HG03066 (cell line): ENCODE measurements around the gene CHRND.

Source experiments
- ATAC-seq: cut with Tn5 transposase; IDR thresholded peaks from one replicate; pipeline ENCODE4 v1.9.1; 2021; ENCODE audit warnings: low read depth; ENCODE audit not compliant: unreplicated experiment

CHRND gene

GRCh38 chr2:232487385-232488096 lies 38.4 kb upstream of the CHRND start, which contains the start of gene ECEL1:
Gene ECEL1 (minus strand): TSS chr2:232487834. CDS start chr2:232486653, 1,181 bp downstream.
- ATAC-seq: no peak

GRCh38 chr2:232488097-232488711 lies 37.8 kb upstream of the CHRND start:
- ATAC-seq: no peak

DNA sequence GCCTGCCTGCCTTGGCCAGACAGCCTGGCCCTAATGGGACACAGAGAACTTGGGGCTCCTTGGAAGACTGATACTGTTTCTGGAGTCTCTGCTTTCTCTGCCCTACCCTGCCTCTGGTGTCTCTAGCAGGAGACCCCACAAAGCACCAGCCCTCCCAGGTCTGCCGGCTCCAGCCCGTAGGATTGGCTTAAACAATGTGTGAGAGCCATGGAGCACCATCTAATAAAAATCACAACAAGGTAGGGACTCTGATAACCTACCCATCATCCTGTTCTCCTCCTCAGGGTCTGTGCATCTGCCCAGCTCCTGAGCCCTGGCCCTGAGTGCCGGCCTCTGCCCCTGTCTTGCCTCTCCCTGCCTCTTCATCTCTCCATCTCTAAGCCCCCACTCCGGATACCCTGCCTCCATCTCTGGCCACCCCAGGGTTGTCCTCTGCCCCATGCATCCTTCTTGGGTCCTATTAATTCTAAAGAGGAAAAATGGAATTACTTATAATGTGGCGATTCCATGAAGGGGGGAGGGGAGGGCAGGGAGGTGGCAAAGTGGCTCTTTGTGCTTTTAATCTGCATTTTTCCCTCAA lies 37.1 kb upstream of the CHRND start:
- no peak for ATAC-seq

DNA sequence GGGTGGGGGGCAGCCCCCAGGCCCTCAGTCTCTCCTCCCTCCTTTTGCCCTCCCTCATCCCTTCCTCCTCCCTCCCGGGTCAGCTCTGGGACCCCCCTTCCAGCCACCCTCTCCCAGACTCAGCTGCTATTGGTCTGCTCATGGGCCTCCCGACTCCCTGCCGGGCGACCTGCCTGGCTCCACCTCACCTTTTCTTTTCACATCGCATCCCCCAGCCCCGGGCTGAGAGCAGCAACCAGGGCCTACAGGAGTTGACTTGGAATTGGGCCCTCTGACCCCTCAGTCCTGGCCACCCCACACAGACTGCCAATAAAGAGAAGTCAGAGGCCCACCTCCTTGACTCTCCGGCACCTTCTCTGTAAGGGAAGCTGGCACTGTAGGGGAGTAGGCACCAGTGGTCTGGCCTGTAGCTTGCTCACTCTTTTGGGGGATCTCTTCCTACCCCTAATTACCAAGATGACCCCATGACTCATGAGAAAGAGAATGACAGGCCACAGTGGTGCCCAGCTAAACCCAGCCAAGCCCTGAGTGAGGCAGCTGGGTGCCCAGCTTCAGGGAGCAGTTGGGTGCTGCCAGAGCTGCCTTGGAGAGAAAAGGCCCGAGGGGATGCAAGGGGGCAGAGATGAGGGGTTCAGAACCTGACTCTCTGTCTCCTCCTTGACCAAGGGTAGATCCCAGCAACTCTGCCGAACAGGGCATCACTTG lies 36.3 kb upstream of the CHRND start:
- ATAC-seq: no peak

GRCh38 chr2:232490221-232491138 lies 35.5 kb upstream of the CHRND start:
- ATAC-seq: no peak

- no peak for ATAC-seq
These were observed 34.7 kb upstream of the CHRND start for GRCh38 chr2:232491139-232491780.

DNA sequence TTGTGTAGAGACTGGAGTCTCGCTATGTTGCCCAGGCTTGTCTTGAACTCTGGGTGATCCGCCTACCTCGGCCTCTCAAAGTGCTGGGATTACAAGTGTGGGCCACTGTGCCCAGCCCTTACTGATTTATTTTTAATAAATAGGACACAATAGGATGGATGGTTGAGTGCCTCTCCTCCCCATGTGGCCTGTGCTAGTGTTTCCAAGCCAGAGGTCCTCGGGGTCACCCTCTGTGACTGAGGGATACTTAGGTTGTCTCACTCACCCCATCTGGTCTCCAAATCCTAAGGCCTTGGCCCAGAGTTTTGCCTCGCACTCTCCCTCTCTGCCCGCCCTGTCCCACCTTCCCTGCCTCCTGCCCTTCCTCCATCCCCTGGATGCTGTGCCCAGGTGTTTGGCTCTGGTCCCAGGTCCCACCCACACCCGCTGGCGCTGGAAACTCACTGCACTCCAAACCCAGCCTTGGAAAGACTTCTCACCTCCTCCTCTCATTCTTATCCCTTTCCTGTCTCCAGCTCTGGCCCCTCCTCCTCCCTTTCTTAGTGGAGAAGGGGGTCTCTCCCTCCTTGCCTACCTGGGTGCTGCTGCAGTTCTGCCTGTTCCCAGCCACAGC lies 33.6 kb upstream of the CHRND start:
- no peak for ATAC-seq

GRCh38 chr2:232492963-232493700 lies 32.8 kb upstream of the CHRND start:
- ATAC-seq: no peak

- no peak for ATAC-seq
These were observed 32.1 kb upstream of the CHRND start for GRCh38 chr2:232493701-232494474.

GRCh38 chr2:232494542-232494941 lies 31.4 kb upstream of the CHRND start:
- no peak for ATAC-seq

DNA sequence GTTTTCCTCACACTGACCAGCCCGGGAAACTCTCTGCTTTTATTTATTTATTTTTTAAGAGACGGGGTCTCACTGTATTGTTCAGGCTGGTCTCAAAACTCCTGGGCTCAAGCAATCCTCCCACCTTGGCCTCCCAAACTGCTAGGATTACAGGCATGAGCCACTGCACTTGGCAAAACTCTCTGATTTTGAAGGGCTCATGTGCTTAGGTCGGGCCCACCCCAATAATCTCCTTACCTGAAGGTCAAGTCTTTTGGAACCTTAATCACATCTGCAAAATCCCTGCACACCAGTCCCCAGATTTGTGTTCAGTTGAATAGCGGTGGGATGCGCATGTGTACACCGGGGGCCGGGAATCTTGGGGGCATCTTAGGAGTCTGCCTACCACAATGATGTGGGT lies 30.7 kb upstream of the CHRND start:
- no peak for ATAC-seq

DNA sequence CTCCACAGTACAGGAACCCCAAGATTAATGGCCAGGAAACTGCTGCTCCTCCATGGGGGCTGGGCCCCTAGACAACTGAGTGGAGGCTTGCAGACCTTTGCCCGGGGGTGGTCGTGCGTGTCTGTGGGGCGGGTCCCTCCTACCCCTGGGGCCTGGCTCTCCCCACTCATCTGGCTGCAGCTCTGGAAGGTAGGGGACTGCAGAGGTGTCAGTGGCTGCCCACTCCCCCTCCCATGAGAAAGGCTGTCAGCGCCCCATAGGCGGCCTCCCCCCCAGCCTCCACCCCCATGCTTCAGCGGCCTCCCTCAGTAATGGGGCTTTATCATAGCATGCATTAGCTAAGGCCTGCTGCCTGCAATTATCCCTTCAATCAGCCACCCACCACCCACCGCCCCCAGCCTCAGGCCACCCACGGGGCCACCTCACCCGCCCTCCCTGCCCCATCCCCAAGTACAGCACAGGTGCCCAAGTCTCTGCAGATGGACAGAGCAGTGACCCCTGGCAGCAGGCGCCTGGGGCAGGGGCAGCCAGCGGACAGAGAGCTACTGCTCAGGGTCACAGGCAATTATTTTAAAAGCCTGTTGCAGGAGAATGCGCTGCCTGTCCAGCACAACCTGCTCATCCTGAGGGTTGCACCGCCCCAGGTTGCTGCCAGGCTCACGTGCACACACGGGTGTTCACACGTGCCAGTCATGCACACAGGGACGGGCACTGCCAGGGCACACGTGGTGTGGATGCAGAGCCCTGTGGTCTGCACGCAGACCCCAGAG lies 29.3 kb upstream of the CHRND start:
- ATAC-seq: no peak

DNA sequence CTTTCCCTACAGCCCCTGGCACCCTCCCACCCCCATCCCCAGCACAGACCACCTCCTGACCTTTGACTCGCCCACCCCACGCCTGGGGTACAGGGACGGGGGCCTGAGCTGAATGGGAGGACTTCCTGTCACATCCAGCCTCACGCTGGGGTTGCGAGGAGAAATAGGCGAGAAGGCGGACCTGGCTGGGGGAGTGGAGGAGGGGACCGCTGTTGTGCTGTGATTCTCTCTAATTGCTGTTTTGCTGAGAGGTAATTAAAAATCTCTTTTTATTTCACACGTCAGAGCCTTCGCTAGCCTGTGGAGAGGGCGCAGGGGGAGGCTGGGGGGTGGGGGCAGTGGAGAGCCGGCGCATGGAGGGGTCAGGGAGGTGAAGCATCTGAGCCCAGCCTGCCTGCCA lies 28.6 kb upstream of the CHRND start:
- ATAC-seq: no peak

GRCh38 chr2:232498452-232498851 lies 27.5 kb upstream of the CHRND start:
- ATAC-seq: no peak

DNA sequence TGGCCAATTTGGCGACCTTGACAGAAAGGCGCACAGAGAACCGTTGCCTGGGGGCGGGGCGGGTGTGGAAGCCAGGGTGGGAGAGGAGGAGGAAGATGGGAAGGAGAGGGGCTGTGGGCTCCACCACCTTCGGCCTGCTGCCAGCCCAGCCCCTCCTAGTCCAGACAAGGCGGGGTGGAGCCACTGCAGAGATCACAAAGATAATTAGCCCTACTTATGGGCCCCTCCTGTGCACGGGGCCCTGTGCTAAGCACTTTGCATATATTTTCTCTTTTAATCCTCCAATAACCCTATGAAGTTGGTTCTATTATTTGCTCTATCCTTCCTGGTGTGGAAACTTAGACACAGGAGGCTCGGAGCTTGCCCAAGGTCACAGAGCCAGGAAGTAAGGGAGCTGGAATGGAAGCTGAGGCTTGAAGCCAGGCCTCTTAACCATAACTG lies 24.6 kb upstream of the CHRND start:
- ATAC-seq: no peak

- no peak for ATAC-seq
These were observed 24.1 kb upstream of the CHRND start for GRCh38 chr2:232501794-232502390.

DNA sequence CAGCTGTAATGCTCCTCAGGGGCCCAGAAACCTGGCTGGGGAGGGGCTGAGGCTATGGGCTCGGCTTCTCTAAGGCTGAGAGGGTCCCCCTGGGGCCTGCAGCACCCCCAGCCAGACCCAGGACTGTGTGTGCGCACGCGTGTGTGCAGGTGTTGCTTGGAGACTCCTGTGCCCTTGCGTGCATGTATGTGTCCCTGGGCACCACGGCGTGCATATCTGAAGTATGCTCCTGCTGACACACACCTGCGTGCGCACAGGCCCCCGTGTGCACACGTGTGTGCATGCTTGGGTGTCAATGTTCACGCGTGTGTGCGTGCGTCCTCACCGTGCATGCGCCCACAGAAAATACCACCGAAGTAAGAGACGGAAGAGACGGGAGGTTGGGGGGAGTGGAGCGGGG lies 23.4 kb upstream of the CHRND start:
- no peak for ATAC-seq
